Stimulated activated CD4-positive, alpha-beta T cell treated with anti-CD3 and anti-CD28 coated beads, Interleukin-4, amount 100 ng/mL, for 48 hours (primary cell): ENCODE measurements around the gene DUOXA2.
"Not testable (repeated sequence)": the region's sequence is repeated elsewhere in the genome, so short reads cannot be mapped to it uniquely, and the experiment has no call there.

ENCODE experiments used
- DNase-seq, 2 donors: peaks; one replicate each; pipeline ENCODE4 v3.0.0-alpha.2; 2020; ENCODE audit warnings: low read depth in 2 of 2

DUOXA2 gene

GRCh38 chr15:45117308-45118130, 3.4 kb downstream of the DUOXA2 start:
- DNase-seq = no peak

DNA sequence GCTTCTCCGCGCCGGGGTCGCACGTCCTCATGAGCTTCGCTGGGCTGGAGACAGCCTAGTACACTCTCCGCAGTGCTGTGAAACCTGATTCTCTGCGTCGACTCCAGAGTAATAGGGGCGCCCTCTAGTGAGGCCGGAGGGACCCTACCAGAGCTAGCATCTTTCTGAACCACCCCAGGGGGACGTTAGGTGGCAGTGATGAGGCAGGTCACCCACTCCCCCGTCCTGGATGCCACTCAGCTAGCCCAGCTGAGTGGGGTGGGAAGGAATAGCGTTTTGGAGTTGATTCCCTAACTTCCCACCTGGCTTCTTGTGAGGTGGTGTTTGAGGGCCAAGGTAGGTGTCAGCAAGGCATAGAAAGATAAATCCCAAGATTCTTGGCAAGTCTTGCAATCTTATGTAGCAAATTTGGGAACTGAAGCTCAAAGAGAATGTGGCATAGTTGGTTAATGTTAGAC, 4.0 kb downstream of the DUOXA2 start:
- DNase-seq = peak; percentile 79 to 80

- DNase-seq = no peak
Observed at GRCh38 chr15:45118996-45119395, 4.9 kb downstream of the DUOXA2 start.

GRCh38 chr15:45120081-45120972, 6.2 kb downstream of the DUOXA2 start:
- no peak for DNase-seq

- no peak for DNase-seq
Observed at GRCh38 chr15:45121020-45121419, 6.9 kb downstream of the DUOXA2 start.

- DNase-seq = no peak
Observed at GRCh38 chr15:45121706-45122417, 7.7 kb downstream of the DUOXA2 start.

GRCh38 chr15:45122719-45123118, 8.6 kb downstream of the DUOXA2 start:
- DNase-seq = no peak

GRCh38 chr15:45123397-45123796, 9.3 kb downstream of the DUOXA2 start:
- DNase-seq = no peak

DNA sequence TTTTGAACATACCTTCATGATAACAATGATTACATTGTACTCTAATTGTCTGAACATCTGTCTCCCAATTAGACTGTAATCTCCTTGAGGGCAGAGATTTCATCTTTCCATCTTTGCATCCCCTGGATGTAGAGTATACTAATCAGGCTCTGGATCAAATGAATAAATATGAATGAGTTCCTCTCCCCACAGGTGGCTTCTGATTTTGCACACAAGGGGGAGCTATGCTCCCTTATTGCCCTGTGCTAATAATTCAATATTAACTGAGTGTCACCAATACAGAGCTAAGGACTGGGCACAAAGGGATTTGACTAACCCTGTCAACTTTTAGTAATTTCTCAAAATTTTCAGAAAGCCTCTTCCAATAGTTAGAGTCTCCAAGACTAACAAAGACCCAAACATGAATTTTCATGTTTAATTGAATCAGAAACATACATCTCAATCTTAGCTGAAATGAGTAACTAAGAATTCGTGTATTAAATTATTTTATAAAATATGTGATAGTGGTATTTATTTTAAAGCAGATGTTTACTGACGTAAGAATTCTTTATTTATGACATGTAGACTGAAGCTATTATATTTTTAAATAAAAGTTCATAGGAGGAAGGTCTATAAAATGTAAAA, 12.5 kb downstream of the DUOXA2 start:
- DNase-seq = no peak

GRCh38 chr15:45128971-45129639, 15.0 kb downstream of the DUOXA2 start:
- no peak for DNase-seq

GRCh38 chr15:45129651-45130129, 15.6 kb downstream of the DUOXA2 start, which contains the start of the genes DUOX1 and DUOXA1:
Gene DUOX1 (plus strand): TSS chr15:45129994. CDS start chr15:45131967, 1,973 bp downstream.
Gene DUOXA1 (minus strand): TSS chr15:45129879. CDS start chr15:45123014, 6,865 bp downstream.
- no peak for DNase-seq

DNA sequence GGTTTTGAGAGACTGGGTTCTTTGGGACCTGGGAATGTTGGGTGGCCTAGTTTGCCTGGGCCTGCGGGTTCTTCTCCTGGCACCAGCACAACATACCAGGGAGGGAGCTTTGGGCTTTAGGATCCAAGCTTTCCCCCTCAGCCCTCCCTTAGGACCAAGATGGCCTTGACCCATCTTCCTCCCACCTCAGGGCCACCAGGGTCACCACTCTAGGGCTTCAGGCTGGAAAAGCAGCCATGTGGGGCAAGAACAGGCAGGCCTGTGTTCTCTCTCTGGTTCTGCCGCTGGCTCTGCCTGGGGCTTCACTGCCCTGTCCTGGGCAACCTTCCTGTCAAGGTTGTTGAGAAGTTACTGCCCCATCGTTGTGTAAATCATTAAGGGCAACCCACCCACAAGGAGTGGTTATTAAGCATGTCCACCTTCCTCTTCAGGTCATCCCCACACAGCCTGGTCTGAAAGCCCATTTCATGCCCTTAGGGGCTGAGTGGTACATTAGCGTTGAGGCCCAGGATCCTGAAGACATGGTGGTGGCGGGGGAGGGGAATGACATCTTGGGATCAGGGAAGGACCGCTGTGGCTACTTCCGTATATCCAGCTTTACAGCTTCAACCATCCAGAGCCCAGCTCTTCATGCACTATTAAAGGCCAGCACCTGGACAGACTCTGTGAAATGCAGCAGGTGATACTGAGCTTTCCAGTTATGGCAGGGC, 16.3 kb downstream of the DUOXA2 start:
- no peak for DNase-seq

DNA sequence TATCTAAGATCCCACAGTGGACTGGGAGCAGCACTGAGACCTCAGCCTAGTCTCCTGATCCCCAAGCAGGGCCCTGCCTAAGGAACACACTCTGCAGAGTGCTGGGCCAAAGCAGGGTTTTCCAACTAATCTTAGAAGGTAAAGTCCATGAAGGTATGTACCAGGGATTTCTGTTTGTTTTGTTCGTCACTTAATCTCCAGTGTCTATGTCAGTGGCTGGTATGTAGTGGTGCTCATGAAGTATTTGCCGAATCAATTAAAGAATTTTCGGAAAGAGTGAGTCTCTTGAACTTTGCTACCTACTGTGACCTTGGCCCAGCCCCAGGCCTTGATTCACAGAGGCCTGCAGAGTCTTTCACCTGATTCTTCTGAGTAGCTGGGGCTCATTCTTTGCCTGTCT, 17.4 kb downstream of the DUOXA2 start:
- DNase-seq = no peak

GRCh38 chr15:45132844-45133560, 18.9 kb downstream of the DUOXA2 start:
- no peak for DNase-seq

DNA sequence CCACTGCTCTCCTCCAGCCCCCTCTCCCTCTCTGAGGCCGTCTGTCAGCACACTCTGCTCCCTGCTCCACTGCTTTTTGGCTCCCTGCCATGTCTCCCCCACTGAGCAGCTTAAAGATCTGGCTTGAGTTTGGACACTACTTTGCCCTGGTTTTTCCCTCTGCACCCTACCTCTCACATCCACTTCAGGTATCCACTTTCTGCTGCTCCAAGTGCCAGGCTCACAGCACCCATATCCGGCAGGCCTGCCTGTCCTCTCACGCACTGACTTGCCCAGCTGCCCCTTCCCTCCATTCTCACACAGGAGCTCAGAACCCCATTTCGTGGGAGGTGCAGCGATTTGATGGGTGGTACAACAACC, 19.4 kb downstream of the DUOXA2 start:
- no peak for DNase-seq

DNA sequence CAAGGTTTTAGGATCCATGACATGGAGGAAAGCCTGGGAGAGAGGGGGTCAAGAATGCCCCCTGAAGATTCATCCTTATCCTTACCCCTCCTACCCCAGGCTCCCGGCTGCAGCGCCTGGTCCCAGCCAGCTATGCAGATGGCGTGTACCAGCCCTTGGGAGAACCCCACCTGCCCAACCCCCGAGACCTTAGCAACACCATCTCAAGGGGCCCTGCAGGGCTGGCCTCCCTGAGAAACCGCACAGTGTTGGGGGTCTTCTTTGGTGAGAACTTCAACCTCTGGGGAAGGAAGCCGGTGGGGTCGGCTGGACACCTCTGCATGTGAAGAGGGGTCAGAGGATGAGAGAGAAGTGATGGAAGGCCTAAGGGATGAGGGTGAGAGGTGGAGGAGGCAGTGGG, 19.9 kb downstream of the DUOXA2 start:
- DNase-seq = no peak

DNA sequence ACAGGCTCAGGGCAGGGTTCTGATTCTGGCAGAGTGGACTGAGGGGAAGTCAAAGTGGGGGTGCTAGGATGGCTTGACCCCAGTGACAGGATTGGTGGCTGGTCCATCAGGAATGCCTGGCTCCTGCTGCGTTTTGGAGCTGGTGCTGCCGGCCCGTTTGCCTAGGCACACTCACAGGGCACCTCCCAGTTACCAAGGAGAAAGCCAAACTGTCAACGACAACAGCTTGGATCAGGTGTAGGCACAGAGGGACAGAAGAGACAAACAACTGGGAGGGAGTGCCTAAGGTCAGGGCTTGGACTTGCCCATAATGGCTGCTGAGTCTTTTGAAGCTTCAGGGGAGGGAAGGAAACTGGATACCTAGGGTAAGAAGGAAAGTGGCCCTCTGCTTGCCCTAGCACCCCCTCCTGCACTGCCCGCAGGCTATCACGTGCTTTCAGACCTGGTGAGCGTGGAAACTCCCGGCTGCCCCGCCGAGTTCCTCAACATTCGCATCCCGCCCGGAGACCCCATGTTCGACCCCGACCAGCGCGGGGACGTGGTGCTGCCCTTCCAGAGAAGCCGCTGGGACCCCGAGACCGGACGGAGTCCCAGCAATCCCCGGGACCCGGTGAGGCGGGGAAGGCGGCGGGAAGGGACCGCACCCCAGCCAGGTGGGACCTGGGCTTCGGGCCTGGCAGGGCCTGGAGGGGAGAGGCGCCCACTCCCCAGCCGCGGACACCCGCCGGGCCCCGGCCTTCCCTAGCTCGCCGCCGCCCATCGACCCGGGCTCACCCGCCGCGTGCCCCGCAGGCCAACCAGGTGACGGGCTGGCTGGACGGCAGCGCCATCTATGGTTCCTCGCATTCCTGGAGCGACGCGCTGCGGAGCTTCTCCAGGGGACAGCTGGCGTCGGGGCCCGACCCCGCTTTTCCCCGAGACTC, 20.8 kb downstream of the DUOXA2 start:
- DNase-seq = no peak

DNA sequence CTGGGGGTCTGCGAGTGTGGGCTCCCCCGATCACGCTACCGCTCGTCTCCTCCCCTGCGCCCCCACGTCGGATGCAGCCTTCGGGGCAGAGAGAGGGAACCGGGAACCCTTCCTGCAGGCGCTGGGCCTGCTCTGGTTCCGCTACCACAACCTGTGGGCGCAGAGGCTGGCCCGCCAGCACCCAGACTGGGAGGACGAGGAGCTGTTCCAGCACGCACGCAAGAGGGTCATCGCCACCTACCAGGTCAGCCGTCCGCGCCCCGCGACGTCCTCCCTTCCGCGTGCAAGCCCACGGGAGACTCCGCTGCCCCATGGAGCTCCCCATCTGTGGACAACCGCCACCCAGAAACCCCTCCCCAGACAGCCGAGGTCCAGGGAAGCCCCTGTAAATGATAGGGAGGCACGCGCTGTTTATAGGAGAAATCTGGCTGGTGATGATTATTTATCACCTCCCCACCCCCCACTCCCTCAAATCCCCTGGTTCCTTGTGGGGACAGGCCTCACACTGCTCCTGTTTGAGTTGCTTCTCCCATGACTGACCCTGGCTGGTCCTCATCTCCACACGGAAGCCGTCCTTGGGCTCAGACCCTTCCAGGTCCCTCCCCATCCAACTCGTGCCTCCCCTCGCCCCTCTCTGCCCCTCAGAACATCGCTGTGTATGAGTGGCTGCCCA, 21.7 kb downstream of the DUOXA2 start:
- not testable (repeated sequence) for DNase-seq
